ENCODE data around the gene FYB1.

GRCh38 chr5:39068099-39068498, 151.3 kb downstream of the FYB1 start:
- TF ChIP-seq EZH2 (IDR thresholded peaks at IDR 0.05; ENCODE audit: borderline replicate concordance, low read length) (no peak), CTCF (conservative IDR thresholded peaks at IDR 0.05 in 1 of 2, IDR thresholded peaks at IDR 0.05 in 1 of 2; ENCODE audit: extremely low read depth in 1 of 2, insufficient read depth in 1 of 2, low read depth in 1 of 2, low read length in 2 of 2) (no peak)
